Measurements from ENCODE around the gene JAKMIP1.

DNA sequence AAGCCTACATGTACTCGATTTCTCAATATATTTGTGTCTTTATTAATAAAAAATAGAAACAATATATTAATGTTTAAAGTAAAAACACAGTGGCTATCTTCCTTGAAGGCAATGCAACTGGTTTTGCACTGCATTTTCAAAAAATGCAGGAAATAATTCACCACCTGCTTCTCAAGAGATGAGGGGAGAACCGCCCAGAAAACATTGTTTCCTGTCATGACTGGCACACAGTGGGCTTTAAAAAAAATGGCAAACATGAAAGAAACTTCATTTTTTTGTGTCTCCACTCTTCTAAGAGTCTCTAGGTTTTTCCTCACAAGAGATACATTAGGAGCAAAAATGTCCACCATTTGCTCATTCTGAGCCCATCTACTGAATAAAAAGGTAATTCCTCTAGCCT lies 131.4 kb downstream of the JAKMIP1 start:
- TF ChIP-seq POLR2A (IDR thresholded peaks at IDR 0.05; ENCODE audit: low read length) (no peak), GATA1 (IDR thresholded peaks at IDR 0.05; ENCODE audit: low read depth, low read length) (no peak)

Measured in erythroblast (primary cell).